ENCODE results near the gene ARHGEF1.

The ARHGEF1 gene

GRCh38 chr19:41918653-41919244 lies 35.8 kb downstream of the ARHGEF1 start:
- no peak for DNase-seq (ENCODE audit: low read depth)

GRCh38 chr19:41919948-41920712 lies 37.1 kb downstream of the ARHGEF1 start:
- DNase-seq (ENCODE audit: low read depth) = no peak

GRCh38 chr19:41920882-41921576 lies 38.0 kb downstream of the ARHGEF1 start:
- no peak for DNase-seq (ENCODE audit: low read depth)

- no peak for DNase-seq (ENCODE audit: low read depth)
These were observed 38.9 kb downstream of the ARHGEF1 start for GRCh38 chr19:41921577-41922576.

GRCh38 chr19:41922585-41922984 lies 39.6 kb downstream of the ARHGEF1 start:
- DNase-seq (ENCODE audit: low read depth) = no peak

GRCh38 chr19:41923045-41923788 lies 40.2 kb downstream of the ARHGEF1 start:
- no peak for DNase-seq (ENCODE audit: low read depth)

- DNase-seq (ENCODE audit: low read depth) = no peak
These were observed 41.5 kb downstream of the ARHGEF1 start for GRCh38 chr19:41924151-41925145.

GRCh38 chr19:41925208-41926003 lies 42.4 kb downstream of the ARHGEF1 start:
- no peak for DNase-seq (ENCODE audit: low read depth)

- DNase-seq (ENCODE audit: low read depth) = no peak
These were observed 43.2 kb downstream of the ARHGEF1 start for GRCh38 chr19:41926028-41926762.

- DNase-seq (ENCODE audit: low read depth) = no peak
These were observed 43.9 kb downstream of the ARHGEF1 start for GRCh38 chr19:41926763-41927496.

GRCh38 chr19:41927497-41928192 lies 44.7 kb downstream of the ARHGEF1 start:
- DNase-seq (ENCODE audit: low read depth) = no peak

- peak; percentile 64 for DNase-seq (ENCODE audit: low read depth)
These were observed 45.3 kb downstream of the ARHGEF1 start, which contains the start of gene ERFL for GRCh38 chr19:41928221-41928683. TSS of gene ERFL (minus strand) at chr19:41928449. CDS start at chr19:41912919, 15,530 bp downstream.

GRCh38 chr19:41928754-41929535 lies 46.0 kb downstream of the ARHGEF1 start:
- DNase-seq (ENCODE audit: low read depth) = no peak

- DNase-seq (ENCODE audit: low read depth) = no peak
These were observed 46.6 kb downstream of the ARHGEF1 start for GRCh38 chr19:41929536-41930071.

GRCh38 chr19:41930322-41930722 lies 47.3 kb downstream of the ARHGEF1 start:
- no peak for DNase-seq (ENCODE audit: low read depth)

Data from HS-27A (cell line).